Measurements from ENCODE around the gene RBMXL3. TPM values are rescaled to one million over a fixed set of nuclear protein-coding genes. Genes with fewer than 3 reads are reported as not detected.

The RBMXL3 gene
- total and polyA plus RNA-seq, 2 experiments from 2014 or later = not detected

DNA sequence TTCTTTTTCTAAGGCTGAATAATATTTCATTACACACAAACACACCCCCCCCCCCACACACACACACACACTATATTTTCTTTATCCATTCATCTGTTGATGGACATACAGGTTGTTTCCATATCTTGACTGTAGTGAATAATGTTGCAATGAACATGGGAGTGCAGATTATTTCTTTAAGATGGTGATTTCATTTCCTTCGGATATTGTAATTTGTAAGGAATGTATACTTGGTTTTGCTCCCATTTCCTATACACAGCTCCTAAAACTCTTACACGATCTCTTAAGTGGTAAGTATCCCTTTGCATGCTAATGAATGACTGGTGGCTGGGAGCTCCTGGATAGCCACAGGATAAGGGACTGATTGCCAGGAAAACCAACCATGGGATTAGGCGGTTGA is 14.7 kb upstream of the RBMXL3 start:
- Histone ChIP-seq H3K9me2 (replicated peaks; ENCODE audit: insufficient read depth) (no peaks in the 10 kb centered on the region), H4K20me1 (ENCODE audit: insufficient read depth, poor library complexity, severe bottlenecking) (no peaks in the 10 kb centered on the region), H2AFZ (no peak overlapping the region), H3K9me3 (ENCODE audit: low read depth) (no peaks in the 10 kb centered on the region), H3K79me2 (no peaks in the 10 kb centered on the region), H3K36me3 (replicated peaks; ENCODE audit: insufficient read depth, low read depth) (no peaks in the 10 kb centered on the region), H3K4me2 (no peak overlapping the region), H3K4me1 (ENCODE audit: insufficient read depth) (no peaks in the 10 kb centered on the region), H3K4me3 (no peak overlapping the region), H3K27ac (no peak overlapping the region), H3K27me3 (no peaks in the 10 kb centered on the region)
- DNase-seq (ENCODE audit: low spot score) = no peak
- WGBS (ENCODE audit: low lambda C conversion rate, missing lambda C conversion rate) = 92% methylated on average over 3 of the region's 3 CpGs
- TF ChIP-seq EZH2phosphoT487 (IDR thresholded peaks at IDR 0.05; ENCODE audit: low read depth, severe bottlenecking, unreplicated experiment) = no peak
- TF ChIP-seq, protein P1, sequence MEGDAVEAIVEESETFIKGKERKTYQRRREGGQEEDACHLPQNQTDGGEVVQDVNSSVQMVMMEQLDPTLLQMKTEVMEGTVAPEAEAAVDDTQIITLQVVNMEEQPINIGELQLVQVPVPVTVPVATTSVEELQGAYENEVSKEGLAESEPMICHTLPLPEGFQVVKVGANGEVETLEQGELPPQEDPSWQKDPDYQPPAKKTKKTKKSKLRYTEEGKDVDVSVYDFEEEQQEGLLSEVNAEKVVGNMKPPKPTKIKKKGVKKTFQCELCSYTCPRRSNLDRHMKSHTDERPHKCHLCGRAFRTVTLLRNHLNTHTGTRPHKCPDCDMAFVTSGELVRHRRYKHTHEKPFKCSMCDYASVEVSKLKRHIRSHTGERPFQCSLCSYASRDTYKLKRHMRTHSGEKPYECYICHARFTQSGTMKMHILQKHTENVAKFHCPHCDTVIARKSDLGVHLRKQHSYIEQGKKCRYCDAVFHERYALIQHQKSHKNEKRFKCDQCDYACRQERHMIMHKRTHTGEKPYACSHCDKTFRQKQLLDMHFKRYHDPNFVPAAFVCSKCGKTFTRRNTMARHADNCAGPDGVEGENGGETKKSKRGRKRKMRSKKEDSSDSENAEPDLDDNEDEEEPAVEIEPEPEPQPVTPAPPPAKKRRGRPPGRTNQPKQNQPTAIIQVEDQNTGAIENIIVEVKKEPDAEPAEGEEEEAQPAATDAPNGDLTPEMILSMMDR (IDR thresholded peaks at IDR 0.05; ENCODE audit: poor library complexity) = no peak
- no peak for TF ChIP-seq EZH2 (IDR thresholded peaks at IDR 0.05; ENCODE audit: borderline replicate concordance)

DNA sequence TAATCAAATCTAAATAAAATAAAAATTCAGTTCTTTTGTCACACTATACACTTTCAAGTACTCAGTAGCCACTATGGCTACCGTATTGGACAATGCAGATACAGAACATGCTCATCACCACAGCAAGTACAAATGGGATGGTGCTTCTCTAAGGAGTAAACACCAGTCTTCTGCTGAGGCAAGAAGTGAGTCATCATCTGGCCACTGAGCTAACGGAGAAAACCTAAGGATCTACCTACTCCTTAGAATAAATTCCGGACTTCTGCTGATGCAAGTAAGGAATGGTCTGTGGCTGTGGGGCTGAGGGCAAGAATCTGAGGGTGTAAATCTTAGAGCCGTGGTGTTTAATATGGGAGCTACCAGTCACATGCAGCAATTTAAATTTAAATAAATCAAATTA is 11.3 kb upstream of the RBMXL3 start:
- no peaks in the 10 kb centered on the region for H3K36me3 ChIP-seq (replicated peaks; ENCODE audit: insufficient read depth, low read depth)
- H3K27me3 ChIP-seq = no peaks in the 10 kb centered on the region
- H3K27ac ChIP-seq = no peak overlapping the region
- no peak overlapping the region for H2AFZ ChIP-seq
- no peaks in the 10 kb centered on the region for H3K9me3 ChIP-seq (ENCODE audit: low read depth)
- no peak overlapping the region for H3K4me3 ChIP-seq
- no peaks in the 10 kb centered on the region for H4K20me1 ChIP-seq (ENCODE audit: insufficient read depth, poor library complexity, severe bottlenecking)
- DNase-seq (ENCODE audit: low spot score) = peak; percentile 4
- TF ChIP-seq, protein P1 (IDR thresholded peaks at IDR 0.05; ENCODE audit: poor library complexity) = no peak
- TF ChIP-seq EZH2phosphoT487 (IDR thresholded peaks at IDR 0.05; ENCODE audit: low read depth, severe bottlenecking, unreplicated experiment) (no peak), EZH2 (IDR thresholded peaks at IDR 0.05; ENCODE audit: borderline replicate concordance) (no peak)
- WGBS (ENCODE audit: low lambda C conversion rate, missing lambda C conversion rate) = 90% methylated on average over 4 of the region's 4 CpGs
- no peaks in the 10 kb centered on the region for H3K4me1 ChIP-seq (ENCODE audit: insufficient read depth)
- no peaks in the 10 kb centered on the region for H3K79me2 ChIP-seq
- H3K4me2 ChIP-seq = no peak overlapping the region
- no peaks in the 10 kb centered on the region for H3K9me2 ChIP-seq (replicated peaks; ENCODE audit: insufficient read depth)

DNA sequence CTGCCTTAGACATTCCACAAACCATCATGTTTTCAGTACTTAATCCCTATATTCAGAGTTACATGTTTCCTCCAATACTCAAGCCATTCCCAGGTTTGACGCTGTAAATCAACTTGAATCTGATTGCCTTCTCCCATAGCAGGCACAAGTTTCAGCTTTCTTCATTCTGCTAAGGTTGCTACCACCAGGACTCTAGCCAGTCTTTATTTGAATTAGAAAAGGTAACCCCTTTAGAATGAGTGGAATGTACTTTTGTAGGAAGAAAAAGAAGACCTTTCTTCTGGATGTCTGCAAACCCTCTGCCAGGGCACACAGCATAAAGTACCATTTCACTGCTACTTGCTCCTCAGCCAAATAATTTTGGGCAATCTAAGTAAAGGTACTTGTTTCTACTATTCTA is 10.7 kb upstream of the RBMXL3 start:
- Histone ChIP-seq H3K4me1 (ENCODE audit: insufficient read depth) (no peaks in the 10 kb centered on the region), H3K79me2 (no peaks in the 10 kb centered on the region), H3K27ac (no peak overlapping the region), H2AFZ (no peak overlapping the region), H3K9me3 (ENCODE audit: low read depth) (no peaks in the 10 kb centered on the region), H3K4me3 (no peak overlapping the region), H3K9me2 (replicated peaks; ENCODE audit: insufficient read depth) (no peaks in the 10 kb centered on the region), H4K20me1 (ENCODE audit: insufficient read depth, poor library complexity, severe bottlenecking) (no peaks in the 10 kb centered on the region), H3K36me3 (replicated peaks; ENCODE audit: insufficient read depth, low read depth) (no peaks in the 10 kb centered on the region), H3K27me3 (no peaks in the 10 kb centered on the region), H3K4me2 (no peak overlapping the region)
- TF ChIP-seq, protein P1 (IDR thresholded peaks at IDR 0.05; ENCODE audit: poor library complexity) = no peak
- TF ChIP-seq EZH2 (IDR thresholded peaks at IDR 0.05; ENCODE audit: borderline replicate concordance) = no peak
- no peak for TF ChIP-seq EZH2phosphoT487 (IDR thresholded peaks at IDR 0.05; ENCODE audit: low read depth, severe bottlenecking, unreplicated experiment)
- WGBS (ENCODE audit: low lambda C conversion rate, missing lambda C conversion rate) = 56% methylated on average over 1 of the region's 1 CpG
- DNase-seq (ENCODE audit: low spot score) = no peak

DNA sequence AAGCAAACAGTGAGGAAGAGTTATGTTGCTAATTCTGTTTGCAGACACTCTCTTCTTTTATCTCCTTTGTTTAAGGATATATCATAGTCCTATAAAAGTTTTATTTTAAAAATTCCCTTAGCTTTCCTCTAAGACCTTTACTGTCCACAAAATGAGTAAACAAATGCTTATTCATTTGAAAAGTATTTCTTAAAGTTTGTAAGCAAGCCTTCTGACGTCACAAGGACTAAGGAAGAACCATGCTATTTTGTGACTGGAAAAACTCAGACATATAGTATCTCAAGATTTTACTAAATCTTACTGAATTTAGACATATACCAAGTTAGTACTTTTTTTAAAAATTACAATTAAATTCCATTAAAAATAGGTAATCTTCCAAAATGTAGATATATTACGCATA is 5.2 kb upstream of the RBMXL3 start:
- no peak for DNase-seq (ENCODE audit: low spot score)
- TF ChIP-seq, protein P1 (IDR thresholded peaks at IDR 0.05; ENCODE audit: poor library complexity) = no peak
- TF ChIP-seq EZH2phosphoT487 (IDR thresholded peaks at IDR 0.05; ENCODE audit: low read depth, severe bottlenecking, unreplicated experiment) (no peak), EZH2 (IDR thresholded peaks at IDR 0.05; ENCODE audit: borderline replicate concordance) (no peak)
- WGBS (ENCODE audit: low lambda C conversion rate, missing lambda C conversion rate) = 85% methylated on average over 2 of the region's 2 CpGs
- no peak overlapping the region for H3K4me2 ChIP-seq
- H3K9me3 ChIP-seq (ENCODE audit: low read depth) = no peaks in the 10 kb centered on the region
- no peak overlapping the region for H2AFZ ChIP-seq
- H3K79me2 ChIP-seq = peaks cover 40% of the 10 kb centered on the region
- H4K20me1 ChIP-seq (ENCODE audit: insufficient read depth, poor library complexity, severe bottlenecking) = peaks cover 4% of the 10 kb centered on the region
- no peaks in the 10 kb centered on the region for H3K27me3 ChIP-seq
- no peaks in the 10 kb centered on the region for H3K36me3 ChIP-seq (replicated peaks; ENCODE audit: insufficient read depth, low read depth)
- no peaks in the 10 kb centered on the region for H3K9me2 ChIP-seq (replicated peaks; ENCODE audit: insufficient read depth)
- no peak overlapping the region for H3K4me3 ChIP-seq
- no peaks in the 10 kb centered on the region for H3K4me1 ChIP-seq (ENCODE audit: insufficient read depth)
- H3K27ac ChIP-seq = no peak overlapping the region

Measured in hepatocyte (in vitro differentiated cells).